Hepatocyte (in vitro differentiated cells): ENCODE results near the gene KPNA6. TPM values are rescaled to one million over a fixed set of nuclear protein-coding genes. Genes with fewer than 3 reads are reported as not detected.

ENCODE experiments used
- DNase-seq: peaks from one replicate; pipeline ENCODE4 v3.0.0-alpha.2; 2016; ENCODE audit warnings: low spot score
- H2AFZ ChIP-seq: fragments of 200-600 bp; sonication (generic); 2 replicates; pipeline ENCODE4 v1.6.0; 2016; ENCODE audit warnings: antibody characterized with exemption, mild to moderate bottlenecking
- H3K27ac ChIP-seq: fragments of 200-600 bp; sonication (generic); 2 replicates; pipeline ENCODE4 v1.5.1; 2016; ENCODE audit warnings: mild to moderate bottlenecking
- H3K27me3 ChIP-seq: fragments of 200-600 bp; sonication (generic); 2 replicates; pipeline ENCODE4 v1.6.1; 2016
- H3K36me3 ChIP-seq: fragments of 200-600 bp; sonication (generic); replicated peaks from 2 replicates; pipeline ENCODE4 v1.5.1; 2016; ENCODE audit warnings: low read depth; ENCODE audit not compliant: insufficient read depth
- H3K4me1 ChIP-seq: fragments of 200-600 bp; sonication (generic); 2 replicates; pipeline ENCODE4 v1.5.1; 2016; ENCODE audit warnings: mild to moderate bottlenecking, moderate library complexity; ENCODE audit not compliant: insufficient read depth
- H3K4me2 ChIP-seq: fragments of 200-600 bp; sonication (generic); 2 replicates; pipeline ENCODE4 v1.6.0; 2016
- H3K4me3 ChIP-seq: fragments of 200-600 bp; sonication (generic); 2 replicates; pipeline ENCODE4 v1.5.1; 2016; ENCODE audit warnings: mild to moderate bottlenecking
- H3K79me2 ChIP-seq: fragments of 200-600 bp; sonication (generic); 2 replicates; pipeline ENCODE4 v1.6.0; 2017; ENCODE audit warnings: mild to moderate bottlenecking
- H3K9me2 ChIP-seq: fragments of 200-600 bp; sonication (generic); replicated peaks from 2 replicates; pipeline ENCODE4 v1.6.0; 2017; ENCODE audit warnings: mild to moderate bottlenecking; ENCODE audit not compliant: insufficient read depth
- H3K9me3 ChIP-seq: fragments of 200-600 bp; sonication (generic); 2 replicates; pipeline ENCODE4 v1.5.1; 2016; ENCODE audit warnings: low read depth, mild to moderate bottlenecking
- H4K20me1 ChIP-seq: fragments of 200-600 bp; sonication (generic); 2 replicates; pipeline ENCODE4 v1.6.0; 2016; ENCODE audit warnings: mild to moderate bottlenecking; ENCODE audit not compliant: insufficient read depth, poor library complexity, severe bottlenecking
- CTCF ChIP-seq: fragments of 200-600 bp; sonication (generic); IDR thresholded peaks from 2 replicates; pipeline ENCODE4 v1.5.1; 2016; ENCODE audit warnings: antibody characterized with exemption, mild to moderate bottlenecking; ENCODE audit not compliant: poor library complexity
- EZH2 ChIP-seq: fragments of 200-600 bp; sonication (generic); IDR thresholded peaks from 2 replicates; pipeline ENCODE4 v1.6.1; 2016; ENCODE audit warnings: antibody characterized with exemption, mild to moderate bottlenecking, borderline replicate concordance
- EZH2phosphoT487 ChIP-seq: fragments of 200-600 bp; sonication (generic); IDR thresholded peaks from one replicate; pipeline ENCODE4 v1.6.1; 2018; ENCODE audit warnings: antibody characterized with exemption, mild to moderate bottlenecking, low read depth, moderate library complexity; ENCODE audit not compliant: unreplicated experiment, severe bottlenecking
- WGBS: methylation state at CpG from one replicate; pipeline ENCODE4 v1.1.6; 2016; ENCODE audit warnings: low lambda C conversion rate; ENCODE audit errors: missing lambda C conversion rate; 5-methylcytosine and 5-hydroxymethylcytosine counted together
- microRNA-seq: library from miRNA; unstranded; fragments of <30 nt; microRNA quantifications from one replicate; pipeline ENCODE4, GENCODE V29; 2017
- polyA plus RNA-seq: library from polyadenylated mRNA; unstranded; fragments of >200 nt; fragmentation: Nextera tagmentation; extraction: Ambion mirVana; gene quantifications from 2 replicates; pipeline ENCODE4 v1.2.1, GENCODE V29; 2016
- small RNA-seq: library from RNA; depleted of rRNA; stranded (forward); fragments of <200 nt; gene quantifications from one replicate; pipeline ENCODE3, GENCODE V24; 2014
- total RNA-seq: library from RNA; depleted of rRNA; stranded (reverse); fragments of >200 nt; gene quantifications from 2 replicates; pipeline ENCODE4 v1.2.3, GENCODE V29; 2014

KPNA6 gene
- total and polyA plus RNA-seq, 2 experiments from 2014 or later: 30.3 to 48.5 TPM

- Histone ChIP-seq H3K9me2 (no peaks in the 10 kb centered on the region), H3K79me2 (peaks cover 44% of the 10 kb centered on the region), H3K4me3 (no peak overlapping the region), H2AFZ (no peak overlapping the region), H3K9me3 (no peaks in the 10 kb centered on the region), H3K27ac (peak overlapping the region; percentile 97), H3K4me1 (peaks cover 24% of the 10 kb centered on the region), H3K27me3 (no peaks in the 10 kb centered on the region), H4K20me1 (no peaks in the 10 kb centered on the region), H3K4me2 (peak overlapping the region; percentile 94), H3K36me3 (no peaks in the 10 kb centered on the region)
- no peak for TF ChIP-seq EZH2phosphoT487
- no peak for TF ChIP-seq EZH2
- no peak for TF ChIP-seq CTCF
- 91% methylated on average over 3 of the region's 3 CpGs for WGBS
- no peak for DNase-seq
These were observed 115.8 kb downstream of the KPNA6 start for GRCh38 chr1:32223683-32224082.

- peak overlapping the region; percentile 97 for H3K27ac ChIP-seq
- peaks cover 44% of the 10 kb centered on the region for H3K79me2 ChIP-seq
- H3K4me3 ChIP-seq: no peak overlapping the region
- no peaks in the 10 kb centered on the region for H3K27me3 ChIP-seq
- no peak for TF ChIP-seq EZH2
- TF ChIP-seq CTCF: no peak
- no peak for TF ChIP-seq EZH2phosphoT487
- no peak overlapping the region for H3K4me2 ChIP-seq
- H2AFZ ChIP-seq: no peak overlapping the region
- DNase-seq: no peak
- H4K20me1 ChIP-seq: no peaks in the 10 kb centered on the region
- H3K36me3 ChIP-seq: no peaks in the 10 kb centered on the region
- no peaks in the 10 kb centered on the region for H3K9me2 ChIP-seq
- 96% methylated on average over 4 of the region's 4 CpGs for WGBS
- H3K9me3 ChIP-seq: no peaks in the 10 kb centered on the region
- H3K4me1 ChIP-seq: peaks cover 24% of the 10 kb centered on the region
These were observed 116.4 kb downstream of the KPNA6 start for GRCh38 chr1:32224285-32224684.

Small RNA genes within 50 kb of the gene (microRNA-seq; reads per million reads assigned to microRNA genes)
- gene MIR5585: not detected

Small RNA genes within 50 kb of the gene (small RNA-seq; reads per million reads assigned to genes)
- gene MIR5585 (not detected), gene RF00017 (not detected)

Other genes with a start within 250 kb of the KPNA6 start
- 354 and 381 TPM in 2 replicates for gene PTP4A2, start 169.7 kb upstream of the KPNA6 start, total RNA-seq
- gene PTP4A2, start 169.7 kb upstream of the KPNA6 start, polyA plus RNA-seq: 300 and 374 TPM in 2 replicates
- gene KHDRBS1, start 94.2 kb upstream of the KPNA6 start, total RNA-seq: 88.4 and 98.7 TPM in 2 replicates
- gene KHDRBS1, start 94.2 kb upstream of the KPNA6 start, polyA plus RNA-seq: 81.9 and 92.0 TPM in 2 replicates
- 3.6 and 5.1 TPM in 2 replicates for gene TMEM39B, start 35.1 kb upstream of the KPNA6 start, total RNA-seq
- 3.9 and 5.3 TPM in 2 replicates for gene TMEM39B, start 35.1 kb upstream of the KPNA6 start, polyA plus RNA-seq
- gene TXLNA, start 71.6 kb downstream of the KPNA6 start, total RNA-seq: 50.5 and 52.7 TPM in 2 replicates
- 37.1 and 41.2 TPM in 2 replicates for gene TXLNA, start 71.6 kb downstream of the KPNA6 start, polyA plus RNA-seq
- 12.9 and 15.8 TPM in 2 replicates for gene CCDC28B, start 92.5 kb downstream of the KPNA6 start, total RNA-seq
- 28.5 and 29.5 TPM in 2 replicates for gene CCDC28B, start 92.5 kb downstream of the KPNA6 start, polyA plus RNA-seq
- 1.5 and 1.9 TPM in 2 replicates for gene IQCC, start 97.6 kb downstream of the KPNA6 start, total RNA-seq
- gene IQCC, start 97.6 kb downstream of the KPNA6 start, polyA plus RNA-seq: 1.5 and 3.4 TPM in 2 replicates
- not detected in 2 replicates for gene DCDC2B, start 101.0 kb downstream of the KPNA6 start, total RNA-seq
- gene DCDC2B, start 101.0 kb downstream of the KPNA6 start, polyA plus RNA-seq: 0.17 and 0.96 TPM in 2 replicates
- 11.9 and 14.8 TPM in 2 replicates for gene TMEM234, start 114.3 kb downstream of the KPNA6 start, total RNA-seq
- 27.4 and 38.6 TPM in 2 replicates for gene TMEM234, start 114.3 kb downstream of the KPNA6 start, polyA plus RNA-seq
- 207 and 227 TPM in 2 replicates for gene EIF3I, start 114.4 kb downstream of the KPNA6 start, total RNA-seq
- 177 and 183 TPM in 2 replicates for gene EIF3I, start 114.4 kb downstream of the KPNA6 start, polyA plus RNA-seq
- 0.16 and 0.53 TPM in 2 replicates for gene FAM167B, start 139.2 kb downstream of the KPNA6 start, total RNA-seq
- gene FAM167B, start 139.2 kb downstream of the KPNA6 start, polyA plus RNA-seq: 0.75 TPM in 1 of 2 replicates, not detected in the other
- gene LCK, start 143.2 kb downstream of the KPNA6 start, total RNA-seq: 0.40 and 0.68 TPM in 2 replicates
- 0.79 and 0.94 TPM in 2 replicates for gene LCK, start 143.2 kb downstream of the KPNA6 start, polyA plus RNA-seq
- gene HDAC1, start 184.0 kb downstream of the KPNA6 start, total RNA-seq: 94.6 and 95.8 TPM in 2 replicates
- 108 and 117 TPM in 2 replicates for gene HDAC1, start 184.0 kb downstream of the KPNA6 start, polyA plus RNA-seq
- 143 and 149 TPM in 2 replicates for gene MARCKSL1, start 228.2 kb downstream of the KPNA6 start, total RNA-seq
- gene MARCKSL1, start 228.2 kb downstream of the KPNA6 start, polyA plus RNA-seq: 346 and 358 TPM in 2 replicates